ENCODE data around the gene TERC.

DNA sequence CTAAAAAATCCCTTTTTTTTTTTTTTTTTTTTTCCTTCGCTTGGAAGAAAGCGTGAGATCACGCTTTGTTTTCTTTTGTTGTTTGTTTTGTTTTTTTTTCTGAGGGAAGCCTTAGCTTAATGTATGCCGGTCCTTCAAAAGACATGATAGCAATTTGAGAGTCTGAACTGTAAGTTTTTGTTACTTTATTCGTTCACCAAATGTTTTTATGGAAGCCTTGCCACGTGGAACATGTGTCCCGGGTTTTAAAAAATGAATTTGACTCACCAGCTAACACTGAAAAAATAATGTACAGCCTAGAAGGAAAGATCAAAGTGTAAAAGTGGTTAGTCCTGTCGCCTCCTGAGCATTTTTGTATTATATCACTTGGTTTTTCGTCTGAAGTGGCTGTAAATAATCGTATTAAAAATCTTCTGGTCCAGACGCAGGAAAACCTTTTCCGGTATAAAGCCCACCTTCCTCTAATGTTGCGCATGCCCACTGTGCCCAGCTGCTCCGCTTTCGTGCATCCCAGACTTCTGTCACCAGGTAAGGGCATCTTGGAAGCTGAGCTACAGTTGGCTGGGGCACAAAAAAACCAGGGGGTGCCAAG, 7.5 kb upstream of the TERC start:
- TF ChIP-seq, protein P1, sequence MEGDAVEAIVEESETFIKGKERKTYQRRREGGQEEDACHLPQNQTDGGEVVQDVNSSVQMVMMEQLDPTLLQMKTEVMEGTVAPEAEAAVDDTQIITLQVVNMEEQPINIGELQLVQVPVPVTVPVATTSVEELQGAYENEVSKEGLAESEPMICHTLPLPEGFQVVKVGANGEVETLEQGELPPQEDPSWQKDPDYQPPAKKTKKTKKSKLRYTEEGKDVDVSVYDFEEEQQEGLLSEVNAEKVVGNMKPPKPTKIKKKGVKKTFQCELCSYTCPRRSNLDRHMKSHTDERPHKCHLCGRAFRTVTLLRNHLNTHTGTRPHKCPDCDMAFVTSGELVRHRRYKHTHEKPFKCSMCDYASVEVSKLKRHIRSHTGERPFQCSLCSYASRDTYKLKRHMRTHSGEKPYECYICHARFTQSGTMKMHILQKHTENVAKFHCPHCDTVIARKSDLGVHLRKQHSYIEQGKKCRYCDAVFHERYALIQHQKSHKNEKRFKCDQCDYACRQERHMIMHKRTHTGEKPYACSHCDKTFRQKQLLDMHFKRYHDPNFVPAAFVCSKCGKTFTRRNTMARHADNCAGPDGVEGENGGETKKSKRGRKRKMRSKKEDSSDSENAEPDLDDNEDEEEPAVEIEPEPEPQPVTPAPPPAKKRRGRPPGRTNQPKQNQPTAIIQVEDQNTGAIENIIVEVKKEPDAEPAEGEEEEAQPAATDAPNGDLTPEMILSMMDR (IDR thresholded peaks at IDR 0.05), result no peak
- TF ChIP-seq POLR2A (IDR thresholded peaks at IDR 0.05) (no peak), POLR2AphosphoS5 (IDR thresholded peaks at IDR 0.05) (no peak)
